Measurements from ENCODE around the gene BCL11A.

The BCL11A gene

DNA sequence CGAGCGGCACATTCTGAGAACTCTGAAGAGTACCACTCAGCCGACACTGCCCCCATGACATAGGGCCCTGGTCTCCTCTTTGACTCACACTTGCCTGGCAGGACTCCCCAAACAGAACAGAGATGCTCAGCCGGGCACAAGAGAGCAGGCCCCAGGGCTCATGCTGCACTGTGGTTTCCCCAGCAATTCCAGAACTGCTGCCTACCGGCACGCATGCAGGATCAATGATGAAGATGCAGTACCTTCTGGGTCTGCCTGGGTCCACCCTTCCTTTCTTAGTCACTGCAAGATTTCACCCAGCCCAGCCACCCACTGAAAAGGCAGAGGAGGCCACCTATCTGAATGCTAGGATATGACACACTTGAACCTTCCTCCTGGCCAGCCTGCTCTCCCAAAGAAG is 49.4 kb downstream of the BCL11A start:
- DNase-seq, result no peak
- Mint-ChIP-seq H3K4me3 (no peak overlapping the region), H3K9me3 (no peaks in the 10 kb centered on the region), H3K4me1 (ENCODE audit: low read depth) (no peaks in the 10 kb centered on the region), H3K36me3 (ENCODE audit: low read depth) (no peaks in the 10 kb centered on the region), H3K27me3 (peaks cover 23% of the 10 kb centered on the region), H3K27ac (no peak overlapping the region)

GRCh38 chr2:60502144-60502543 is 51.3 kb downstream of the BCL11A start:
- Mint-ChIP-seq H3K27ac (no peak overlapping the region), H3K4me3 (no peak overlapping the region), H3K36me3 (ENCODE audit: low read depth) (no peaks in the 10 kb centered on the region), H3K4me1 (ENCODE audit: low read depth) (no peaks in the 10 kb centered on the region), H3K9me3 (no peaks in the 10 kb centered on the region), H3K27me3 (peaks cover 23% of the 10 kb centered on the region)
- DNase-seq, result no peak

GRCh38 chr2:60500861-60501260 is 52.6 kb downstream of the BCL11A start:
- peaks cover 13% of the 10 kb centered on the region for H3K27me3 Mint-ChIP-seq
- no peak overlapping the region for H3K27ac Mint-ChIP-seq
- no peak overlapping the region for H3K4me3 Mint-ChIP-seq
- DNase-seq, result no peak
- H3K36me3 Mint-ChIP-seq (ENCODE audit: low read depth), result no peaks in the 10 kb centered on the region
- no peaks in the 10 kb centered on the region for H3K4me1 Mint-ChIP-seq (ENCODE audit: low read depth)
- no peaks in the 10 kb centered on the region for H3K9me3 Mint-ChIP-seq

GRCh38 chr2:60499651-60500265 is 53.7 kb downstream of the BCL11A start:
- H3K4me1 Mint-ChIP-seq (ENCODE audit: low read depth), result no peaks in the 10 kb centered on the region
- H3K36me3 Mint-ChIP-seq (ENCODE audit: low read depth), result no peaks in the 10 kb centered on the region
- peaks cover 2% of the 10 kb centered on the region for H3K27me3 Mint-ChIP-seq
- no peak for DNase-seq
- no peak overlapping the region for H3K4me3 Mint-ChIP-seq
- no peaks in the 10 kb centered on the region for H3K9me3 Mint-ChIP-seq
- no peak overlapping the region for H3K27ac Mint-ChIP-seq

DNA sequence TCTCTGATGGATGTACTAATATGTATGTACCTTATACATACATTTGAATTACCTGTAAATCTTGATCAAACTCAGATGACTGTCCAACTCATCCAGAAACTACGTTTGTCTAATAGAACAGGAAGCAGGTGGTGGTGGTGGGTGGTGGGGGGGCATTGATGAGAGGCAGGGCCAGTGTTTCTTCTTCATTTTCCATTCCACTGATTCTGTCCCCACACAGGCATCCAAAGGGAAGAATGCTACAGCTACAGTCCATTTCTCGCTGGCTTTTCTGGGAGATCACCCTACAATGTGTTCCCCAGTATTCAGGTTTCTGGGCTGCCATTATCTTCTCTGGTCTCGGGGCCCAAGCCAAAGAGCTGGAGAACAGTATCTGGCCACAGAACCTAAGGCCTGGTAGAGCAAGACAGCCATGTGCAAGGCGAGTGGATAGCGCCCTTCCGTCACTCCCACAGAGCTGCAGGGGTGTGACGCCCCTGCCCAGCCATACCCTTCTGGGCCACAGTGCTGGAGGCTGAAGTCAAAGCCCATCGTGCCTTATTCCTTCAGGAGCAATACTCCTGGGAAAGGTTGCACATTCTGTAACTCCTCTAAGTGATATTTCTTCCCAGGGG is 54.5 kb downstream of the BCL11A start:
- H3K4me1 Mint-ChIP-seq (ENCODE audit: low read depth), result no peaks in the 10 kb centered on the region

DNA sequence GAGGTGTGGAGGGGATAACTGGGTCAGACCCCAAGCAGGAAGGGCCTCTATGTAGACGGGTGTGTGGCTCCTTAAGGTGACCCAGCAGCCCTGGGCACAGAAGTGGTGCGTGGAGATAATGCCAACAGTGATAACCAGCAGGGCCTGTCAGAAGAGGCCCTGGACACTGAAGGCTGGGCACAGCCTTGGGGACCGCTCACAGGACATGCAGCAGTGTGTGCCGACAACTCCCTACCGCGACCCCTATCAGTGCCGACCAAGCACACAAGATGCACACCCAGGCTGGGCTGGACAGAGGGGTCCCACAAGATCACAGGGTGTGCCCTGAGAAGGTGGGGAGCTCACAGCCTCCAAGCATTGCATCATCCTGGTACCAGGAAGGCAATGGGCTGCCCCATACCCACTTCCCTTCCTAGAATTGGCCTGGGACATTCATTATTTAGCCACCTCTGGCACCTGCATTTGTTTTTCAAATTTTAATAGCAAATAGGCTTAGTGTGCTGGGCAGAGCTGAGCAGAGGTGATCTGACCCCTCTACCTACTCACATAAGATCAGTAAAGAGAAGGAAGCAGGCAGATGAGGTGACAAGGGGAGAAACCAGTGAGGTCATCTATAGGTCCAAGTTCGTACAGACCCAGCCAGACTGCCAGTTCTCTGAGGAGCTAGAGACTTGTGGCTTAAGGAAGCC is 55.2 kb downstream of the BCL11A start:
- H3K9me3 Mint-ChIP-seq, result no peaks in the 10 kb centered on the region
- no peaks in the 10 kb centered on the region for H3K27me3 Mint-ChIP-seq
- H3K36me3 Mint-ChIP-seq (ENCODE audit: low read depth), result no peaks in the 10 kb centered on the region
- no peak overlapping the region for H3K4me3 Mint-ChIP-seq
- H3K4me1 Mint-ChIP-seq (ENCODE audit: low read depth), result no peaks in the 10 kb centered on the region
- no peak overlapping the region for H3K27ac Mint-ChIP-seq
- DNase-seq, result no peak

More for the DNA sequence above, 54.5 kb downstream of the BCL11A start:
- H3K27ac Mint-ChIP-seq, result no peak overlapping the region
- H3K27me3 Mint-ChIP-seq, result no peaks in the 10 kb centered on the region
- H3K36me3 Mint-ChIP-seq (ENCODE audit: low read depth), result no peaks in the 10 kb centered on the region
- DNase-seq, result no peak
- H3K9me3 Mint-ChIP-seq, result no peaks in the 10 kb centered on the region
- H3K4me3 Mint-ChIP-seq, result no peak overlapping the region

DNA sequence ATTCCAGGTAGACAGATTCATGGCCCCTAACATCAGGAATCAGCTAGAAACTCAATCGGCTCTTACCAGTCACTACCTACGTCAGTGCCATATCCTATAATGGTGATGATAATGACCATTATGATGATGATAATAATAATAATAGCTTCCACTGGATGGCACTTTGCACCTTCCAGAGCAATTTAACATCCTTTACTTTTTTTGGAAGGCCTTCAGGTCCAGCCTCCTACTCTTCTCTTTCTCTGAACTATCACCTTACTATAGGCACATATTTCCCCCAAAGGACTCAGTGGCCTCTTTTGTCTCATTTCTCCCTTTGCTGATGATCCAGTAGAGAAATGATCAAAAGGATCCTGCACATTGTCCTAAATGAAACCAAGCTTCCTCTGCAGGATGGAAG is 56.0 kb downstream of the BCL11A start:
- no peaks in the 10 kb centered on the region for H3K27me3 Mint-ChIP-seq
- H3K36me3 Mint-ChIP-seq (ENCODE audit: low read depth), result no peaks in the 10 kb centered on the region
- H3K27ac Mint-ChIP-seq, result no peak overlapping the region
- no peak overlapping the region for H3K4me3 Mint-ChIP-seq
- H3K9me3 Mint-ChIP-seq, result no peaks in the 10 kb centered on the region
- no peak for DNase-seq
- no peaks in the 10 kb centered on the region for H3K4me1 Mint-ChIP-seq (ENCODE audit: low read depth)

DNA sequence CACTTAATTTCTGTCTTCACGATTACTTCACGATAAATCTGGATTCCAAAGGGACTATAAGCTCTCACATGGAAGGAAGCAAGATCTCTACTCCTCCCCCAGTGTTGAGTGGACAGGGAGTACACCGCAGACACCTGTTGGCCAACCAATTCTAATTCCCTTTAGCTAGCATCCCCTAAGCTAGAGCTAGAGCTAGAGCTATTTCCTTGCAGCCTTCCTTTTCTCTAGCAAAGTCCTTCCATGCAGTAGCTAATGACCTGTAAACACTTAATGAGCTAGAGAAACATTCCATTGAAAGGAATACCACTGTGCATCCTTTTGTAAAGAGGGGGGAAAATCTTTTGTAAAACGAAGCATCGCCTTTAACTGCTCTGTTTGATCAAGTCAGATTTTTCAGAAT is 56.5 kb downstream of the BCL11A start:
- Mint-ChIP-seq H3K4me1 (ENCODE audit: low read depth) (no peaks in the 10 kb centered on the region), H3K9me3 (no peaks in the 10 kb centered on the region), H3K4me3 (no peak overlapping the region), H3K27me3 (no peaks in the 10 kb centered on the region), H3K36me3 (ENCODE audit: low read depth) (no peaks in the 10 kb centered on the region), H3K27ac (no peak overlapping the region)
- DNase-seq, result no peak

DNA sequence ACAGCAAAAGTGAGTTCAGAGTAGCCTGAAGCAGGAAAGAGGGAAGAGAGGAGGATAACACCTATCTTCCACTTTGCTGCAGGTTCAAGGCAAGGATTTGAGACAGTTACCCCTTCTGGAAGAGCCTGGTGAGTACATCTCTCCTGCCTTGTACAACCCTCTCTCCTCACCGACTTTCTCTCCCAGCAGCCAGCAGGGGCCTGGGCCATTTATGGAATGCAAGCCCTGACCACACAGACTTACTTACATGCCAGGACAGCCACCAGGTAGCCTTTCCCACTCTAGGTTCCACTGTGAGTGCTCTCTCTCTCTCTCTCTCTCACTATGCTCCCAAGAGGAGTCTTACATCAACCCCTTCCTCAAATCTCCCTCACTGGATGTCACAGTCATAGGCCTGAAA is 57.0 kb downstream of the BCL11A start:
- H3K36me3 Mint-ChIP-seq (ENCODE audit: low read depth), result no peaks in the 10 kb centered on the region
- H3K9me3 Mint-ChIP-seq, result no peaks in the 10 kb centered on the region
- H3K27me3 Mint-ChIP-seq, result peaks cover 3% of the 10 kb centered on the region
- DNase-seq, result no peak
- no peak overlapping the region for H3K27ac Mint-ChIP-seq
- H3K4me3 Mint-ChIP-seq, result no peak overlapping the region
- no peaks in the 10 kb centered on the region for H3K4me1 Mint-ChIP-seq (ENCODE audit: low read depth)

DNA sequence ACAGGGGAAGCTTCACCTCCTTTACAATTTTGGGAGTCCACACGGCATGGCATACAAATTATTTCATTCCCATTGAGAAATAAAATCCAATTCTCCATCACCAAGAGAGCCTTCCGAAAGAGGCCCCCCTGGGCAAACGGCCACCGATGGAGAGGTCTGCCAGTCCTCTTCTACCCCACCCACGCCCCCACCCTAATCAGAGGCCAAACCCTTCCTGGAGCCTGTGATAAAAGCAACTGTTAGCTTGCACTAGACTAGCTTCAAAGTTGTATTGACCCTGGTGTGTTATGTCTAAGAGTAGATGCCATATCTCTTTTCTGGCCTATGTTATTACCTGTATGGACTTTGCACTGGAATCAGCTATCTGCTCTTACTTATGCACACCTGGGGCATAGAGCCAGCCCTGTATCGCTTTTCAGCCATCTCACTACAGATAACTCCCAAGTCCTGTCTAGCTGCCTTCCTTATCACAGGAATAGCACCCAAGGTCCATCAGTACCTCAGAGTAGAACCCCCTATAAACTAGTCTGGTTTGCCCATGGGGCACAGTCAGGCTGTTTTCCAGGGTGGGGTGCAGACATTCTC is 58.3 kb downstream of the BCL11A start:
- Mint-ChIP-seq H3K4me1 (ENCODE audit: low read depth) (no peaks in the 10 kb centered on the region), H3K9me3 (no peaks in the 10 kb centered on the region), H3K27ac (no peak overlapping the region), H3K36me3 (ENCODE audit: low read depth) (no peaks in the 10 kb centered on the region), H3K27me3 (peaks cover 3% of the 10 kb centered on the region), H3K4me3 (no peak overlapping the region)
- DNase-seq, result no peak

DNA sequence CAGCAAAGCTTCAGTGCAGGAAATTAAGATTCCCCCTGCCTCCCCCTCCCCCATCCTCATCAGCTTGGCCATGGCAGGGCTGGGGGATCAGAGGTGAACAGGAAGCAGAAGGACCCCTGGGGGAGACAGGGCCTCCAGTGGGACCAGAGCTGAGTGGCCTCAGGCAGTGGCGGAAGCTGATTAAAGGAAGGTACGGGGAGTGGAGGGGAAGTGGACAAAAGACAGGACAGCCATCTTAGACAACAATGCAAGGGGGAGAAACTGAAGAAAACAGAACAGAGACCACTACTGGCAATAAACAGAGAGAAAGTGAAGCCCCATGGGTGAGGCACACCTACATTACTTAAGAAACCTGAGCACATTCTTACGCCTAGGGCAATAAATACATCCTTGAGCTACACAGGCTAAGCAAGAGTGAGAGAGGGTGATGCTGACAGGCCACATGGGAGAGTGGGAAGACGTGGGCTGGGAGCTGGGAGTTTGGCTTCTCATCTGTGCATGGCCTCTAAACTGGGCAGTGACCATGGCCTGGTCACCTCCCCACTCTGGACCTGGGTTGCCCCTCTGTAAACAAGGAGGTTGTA is 59.6 kb downstream of the BCL11A start:
- no peak overlapping the region for H3K4me3 Mint-ChIP-seq
- H3K36me3 Mint-ChIP-seq (ENCODE audit: low read depth), result no peaks in the 10 kb centered on the region
- no peaks in the 10 kb centered on the region for H3K4me1 Mint-ChIP-seq (ENCODE audit: low read depth)
- H3K27me3 Mint-ChIP-seq, result peaks cover 3% of the 10 kb centered on the region
- H3K9me3 Mint-ChIP-seq, result no peaks in the 10 kb centered on the region
- DNase-seq, result no peak
- H3K27ac Mint-ChIP-seq, result no peak overlapping the region

DNA sequence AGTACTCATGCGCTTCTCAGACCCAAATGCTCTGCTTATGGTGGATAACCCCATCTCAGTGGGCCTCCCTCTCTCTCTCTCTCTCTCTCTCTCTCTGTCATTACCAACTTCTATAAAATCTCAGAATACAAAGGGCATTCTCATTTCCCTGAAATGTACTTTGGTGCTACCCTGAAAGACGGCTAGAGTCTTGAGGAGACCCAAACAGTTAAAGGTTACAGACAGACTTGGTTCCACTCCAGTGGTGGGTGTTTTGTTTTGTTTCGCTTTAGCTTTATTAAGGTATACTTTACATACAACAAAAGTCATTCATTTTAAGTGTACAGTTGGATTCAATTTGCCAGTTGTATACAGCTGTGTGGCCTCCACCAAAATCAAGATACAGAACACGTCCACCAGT is 60.9 kb downstream of the BCL11A start:
- Mint-ChIP-seq H3K9me3 (no peaks in the 10 kb centered on the region), H3K36me3 (ENCODE audit: low read depth) (no peaks in the 10 kb centered on the region), H3K4me3 (no peak overlapping the region), H3K27me3 (peaks cover 3% of the 10 kb centered on the region), H3K4me1 (ENCODE audit: low read depth) (no peaks in the 10 kb centered on the region), H3K27ac (no peak overlapping the region)
- DNase-seq, result no peak

GRCh38 chr2:60490848-60491247 is 62.6 kb downstream of the BCL11A start:
- no peaks in the 10 kb centered on the region for H3K9me3 Mint-ChIP-seq
- no peaks in the 10 kb centered on the region for H3K36me3 Mint-ChIP-seq (ENCODE audit: low read depth)
- H3K4me3 Mint-ChIP-seq, result no peak overlapping the region
- no peak for DNase-seq
- no peaks in the 10 kb centered on the region for H3K4me1 Mint-ChIP-seq (ENCODE audit: low read depth)
- H3K27ac Mint-ChIP-seq, result no peak overlapping the region
- H3K27me3 Mint-ChIP-seq, result peaks cover 3% of the 10 kb centered on the region

GRCh38 chr2:60490441-60490840 is 63.0 kb downstream of the BCL11A start:
- no peak for DNase-seq
- no peaks in the 10 kb centered on the region for H3K9me3 Mint-ChIP-seq
- no peaks in the 10 kb centered on the region for H3K36me3 Mint-ChIP-seq (ENCODE audit: low read depth)
- H3K4me3 Mint-ChIP-seq, result no peak overlapping the region
- H3K4me1 Mint-ChIP-seq (ENCODE audit: low read depth), result no peaks in the 10 kb centered on the region
- H3K27me3 Mint-ChIP-seq, result peaks cover 3% of the 10 kb centered on the region
- no peak overlapping the region for H3K27ac Mint-ChIP-seq

DNA sequence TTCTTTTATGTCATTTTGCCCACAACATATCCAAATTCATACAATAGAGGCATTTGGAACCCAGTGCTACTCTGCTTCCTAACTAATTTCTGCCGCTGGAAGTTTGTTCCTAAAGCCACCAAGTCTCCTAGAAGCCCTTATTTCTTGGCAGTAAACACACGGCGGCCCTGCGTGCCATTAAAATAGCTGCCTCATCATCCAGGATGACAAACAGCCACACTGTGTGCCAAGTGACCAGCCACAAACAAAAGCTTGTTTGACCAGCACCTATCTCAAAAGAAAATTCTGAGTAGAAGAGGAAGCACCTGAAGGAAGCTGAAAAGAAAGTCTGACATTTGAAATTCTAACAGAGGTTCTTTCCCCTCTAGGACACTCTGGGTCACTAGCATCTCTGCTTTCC is 64.2 kb downstream of the BCL11A start:
- H3K27me3 Mint-ChIP-seq, result peaks cover 3% of the 10 kb centered on the region
- no peaks in the 10 kb centered on the region for H3K4me1 Mint-ChIP-seq (ENCODE audit: low read depth)
- no peak overlapping the region for H3K27ac Mint-ChIP-seq
- H3K4me3 Mint-ChIP-seq, result no peak overlapping the region
- no peaks in the 10 kb centered on the region for H3K36me3 Mint-ChIP-seq (ENCODE audit: low read depth)
- no peak for DNase-seq
- no peaks in the 10 kb centered on the region for H3K9me3 Mint-ChIP-seq
